ENCODE measurements around the gene COX7A2L.
A peak's percentile ranks its signal among the peaks of the same experiment; 100 is the strongest.

The COX7A2L gene

DNA sequence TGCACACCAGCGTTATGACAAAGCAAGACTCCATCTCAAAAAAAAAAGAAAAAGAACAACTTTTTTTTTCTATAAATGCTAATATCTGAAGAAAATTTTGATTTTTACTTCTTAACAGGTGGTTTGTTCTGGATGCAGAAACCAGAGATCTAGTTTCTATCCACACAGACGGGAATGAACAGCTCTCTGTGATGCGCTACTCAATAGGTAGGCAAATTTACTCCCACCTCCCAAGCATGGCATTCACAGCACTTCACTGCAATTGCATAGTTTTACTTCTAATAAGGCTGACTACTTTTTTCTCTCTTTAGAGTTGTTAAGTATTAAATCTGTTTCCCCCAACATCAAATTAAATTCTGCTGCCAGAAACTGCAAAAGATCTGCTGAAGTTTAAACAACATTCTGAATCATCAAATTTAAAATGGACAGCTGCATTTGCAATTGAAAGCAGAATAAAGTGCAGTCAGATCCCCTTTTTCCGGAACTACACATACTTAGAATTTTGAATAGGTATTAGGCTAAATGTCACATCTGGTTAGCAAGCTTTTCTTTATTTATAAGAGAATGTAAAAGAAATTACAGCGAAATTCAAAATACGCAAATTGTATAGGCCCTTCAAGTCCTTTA, 45.1 kb downstream of the COX7A2L start:
- POLR2A ChIA-PET (ENCODE audit: low non-redundant PET): no interaction called here
- CTCF ChIA-PET: interaction anchor here (0.7 kb wide), 1 partner anchor 10 kb away, joined by 3 read pairs; no protein-coding TSS in a partner anchor
- TF ChIP-seq, protein P1, sequence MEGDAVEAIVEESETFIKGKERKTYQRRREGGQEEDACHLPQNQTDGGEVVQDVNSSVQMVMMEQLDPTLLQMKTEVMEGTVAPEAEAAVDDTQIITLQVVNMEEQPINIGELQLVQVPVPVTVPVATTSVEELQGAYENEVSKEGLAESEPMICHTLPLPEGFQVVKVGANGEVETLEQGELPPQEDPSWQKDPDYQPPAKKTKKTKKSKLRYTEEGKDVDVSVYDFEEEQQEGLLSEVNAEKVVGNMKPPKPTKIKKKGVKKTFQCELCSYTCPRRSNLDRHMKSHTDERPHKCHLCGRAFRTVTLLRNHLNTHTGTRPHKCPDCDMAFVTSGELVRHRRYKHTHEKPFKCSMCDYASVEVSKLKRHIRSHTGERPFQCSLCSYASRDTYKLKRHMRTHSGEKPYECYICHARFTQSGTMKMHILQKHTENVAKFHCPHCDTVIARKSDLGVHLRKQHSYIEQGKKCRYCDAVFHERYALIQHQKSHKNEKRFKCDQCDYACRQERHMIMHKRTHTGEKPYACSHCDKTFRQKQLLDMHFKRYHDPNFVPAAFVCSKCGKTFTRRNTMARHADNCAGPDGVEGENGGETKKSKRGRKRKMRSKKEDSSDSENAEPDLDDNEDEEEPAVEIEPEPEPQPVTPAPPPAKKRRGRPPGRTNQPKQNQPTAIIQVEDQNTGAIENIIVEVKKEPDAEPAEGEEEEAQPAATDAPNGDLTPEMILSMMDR (conservative IDR thresholded peaks at IDR 0.05; ENCODE audit: low read depth): no peak
- DNase-seq (ENCODE audit: low spot score): no peak
- no peak overlapping the region for H3K27ac ChIP-seq

DNA sequence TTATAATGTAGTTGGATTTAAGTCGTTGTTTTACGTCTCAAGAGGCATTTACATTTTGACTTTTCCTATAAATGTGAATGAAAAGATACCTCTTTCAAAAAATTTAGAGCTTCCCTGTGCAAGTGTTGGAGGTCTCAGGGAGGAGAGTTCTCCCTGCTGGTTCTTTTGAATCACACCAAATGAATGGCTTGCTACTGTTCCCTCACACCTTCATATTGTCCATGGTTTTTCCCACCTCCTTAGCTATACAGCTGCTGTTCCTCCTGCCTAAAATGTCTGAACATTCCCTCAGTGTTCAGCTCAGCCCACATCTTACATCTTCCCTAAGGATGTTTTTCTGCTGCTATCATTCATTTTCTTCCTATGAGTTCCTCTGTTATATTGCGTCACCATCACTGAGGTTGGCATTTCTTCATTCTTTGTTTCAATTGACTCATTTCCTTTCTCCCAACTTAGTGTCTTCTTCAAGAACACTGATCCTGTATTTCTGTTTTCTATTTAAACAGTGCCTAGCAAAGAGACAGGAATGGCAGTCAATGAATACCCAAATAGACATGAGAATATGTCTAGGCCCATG, 46.0 kb downstream of the COX7A2L start:
- DNase-seq (ENCODE audit: low spot score): peak; percentile 69
- TF ChIP-seq, protein P1 (conservative IDR thresholded peaks at IDR 0.05; ENCODE audit: low read depth): no peak
- H3K27ac ChIP-seq: no peak overlapping the region
- POLR2A ChIA-PET (ENCODE audit: low non-redundant PET): no interaction called here
- CTCF ChIA-PET: no interaction called here

DNA sequence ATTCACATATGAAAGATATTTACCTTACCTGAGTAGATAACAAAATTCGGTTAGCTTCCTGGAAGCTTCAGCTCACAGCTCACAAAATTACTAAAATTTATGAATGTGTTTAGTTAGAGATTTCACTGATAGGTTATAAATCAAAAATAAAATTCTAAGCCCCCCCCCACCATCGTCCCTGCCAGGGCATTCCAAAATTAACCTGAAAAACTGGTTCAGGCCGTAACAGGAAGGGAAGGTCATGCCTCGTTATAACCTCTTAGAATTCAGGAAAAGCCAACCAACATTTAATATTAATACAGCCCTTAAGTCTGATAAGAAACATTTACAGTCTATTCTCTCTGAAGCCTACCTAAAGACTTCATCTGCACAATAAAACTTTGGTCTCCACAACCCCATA, 48.9 kb downstream of the COX7A2L start:
- ChIA-PET POLR2A (ENCODE audit: low non-redundant PET) (no interaction called here), CTCF (no interaction called here)
- TF ChIP-seq, protein P1 (conservative IDR thresholded peaks at IDR 0.05; ENCODE audit: low read depth): no peak
- DNase-seq (ENCODE audit: low spot score): peak; percentile 5
- H3K27ac ChIP-seq: no peak overlapping the region

DNA sequence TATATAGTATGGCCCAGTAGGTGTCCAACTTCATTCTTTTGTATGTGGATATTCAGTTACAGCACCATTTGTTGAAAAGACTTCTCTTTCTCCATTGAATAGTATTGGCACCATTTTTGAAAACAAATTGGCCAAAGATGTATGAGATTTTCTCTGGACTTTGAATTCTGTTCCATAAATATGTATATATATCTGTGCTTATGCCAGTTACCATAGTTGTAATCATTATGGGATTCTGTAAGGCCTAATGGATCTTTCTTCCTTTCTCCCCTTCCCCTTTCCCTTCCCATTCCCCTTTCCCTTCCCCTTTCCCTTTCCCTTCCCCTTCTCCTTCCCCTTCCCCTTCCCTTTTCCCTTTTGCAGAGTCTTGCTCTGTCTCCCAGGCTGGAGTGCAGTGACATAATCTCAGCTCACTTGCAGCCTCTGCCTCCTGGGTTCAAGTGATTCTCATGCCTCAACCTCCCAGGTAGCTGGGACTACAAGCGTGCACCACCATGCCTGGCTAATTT, 51.0 kb downstream of the COX7A2L start:
- POLR2A ChIA-PET (ENCODE audit: low non-redundant PET): no interaction called here
- CTCF ChIA-PET: interaction anchor here (0.6 to 0.7 kb wide), 3 partner anchors 257 to 1252 kb away, joined by 3 to 5 read pairs (median 3); no protein-coding TSS in a partner anchor
- DNase-seq (ENCODE audit: low spot score): no peak
- no peak overlapping the region for H3K27ac ChIP-seq
- TF ChIP-seq, protein P1 (conservative IDR thresholded peaks at IDR 0.05; ENCODE audit: low read depth): no peak

DNA sequence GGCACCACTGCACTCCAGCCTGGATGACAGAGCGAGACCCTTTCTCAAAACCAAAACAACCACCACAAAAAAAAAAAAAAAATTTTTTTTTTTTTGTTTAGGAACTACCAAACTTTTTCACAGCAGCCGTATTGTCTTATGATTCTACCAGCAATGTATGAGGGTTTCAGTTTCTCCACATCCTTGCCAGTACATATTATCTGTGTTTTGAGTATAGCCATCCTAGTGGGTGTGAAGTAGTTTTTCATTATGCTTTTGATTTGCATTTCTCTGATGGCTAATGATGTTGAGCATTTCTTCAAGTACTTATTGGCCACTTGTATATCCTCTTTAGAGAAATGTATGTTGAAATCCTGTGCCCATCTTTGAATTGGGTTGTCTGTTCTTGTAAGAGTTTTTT, 51.7 kb downstream of the COX7A2L start:
- no peak overlapping the region for H3K27ac ChIP-seq
- DNase-seq (ENCODE audit: low spot score): no peak
- TF ChIP-seq, protein P1 (conservative IDR thresholded peaks at IDR 0.05; ENCODE audit: low read depth): no peak
- ChIA-PET POLR2A (ENCODE audit: low non-redundant PET) (no interaction called here), CTCF (interaction anchor here (0.7 kb wide), 1 partner anchor 256 kb away, joined by 3 read pairs; no protein-coding TSS in a partner anchor)

DNA sequence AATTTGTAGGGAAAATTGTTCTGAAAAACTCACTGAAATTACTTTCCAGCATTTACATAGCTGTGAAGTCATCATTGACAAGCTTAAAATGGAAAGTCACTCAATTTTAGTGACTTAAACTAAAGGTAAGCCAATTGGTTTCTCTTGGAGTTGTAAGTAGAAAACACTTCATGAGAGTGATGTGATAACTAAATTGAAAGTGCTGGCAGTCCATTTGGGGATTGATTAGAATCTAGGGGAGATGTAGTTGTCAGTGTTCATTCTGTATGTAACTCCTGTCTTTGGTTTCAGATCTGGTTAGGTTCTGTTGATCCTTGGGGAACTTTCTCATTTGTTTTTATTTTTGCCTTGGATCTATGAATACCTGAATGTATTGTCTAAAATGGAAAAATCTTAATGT, 53.8 kb downstream of the COX7A2L start:
- no peak for DNase-seq (ENCODE audit: low spot score)
- POLR2A ChIA-PET (ENCODE audit: low non-redundant PET): no interaction called here
- no peak overlapping the region for H3K27ac ChIP-seq
- TF ChIP-seq, protein P1 (conservative IDR thresholded peaks at IDR 0.05; ENCODE audit: low read depth): no peak
- CTCF ChIA-PET: interaction anchor here (0.6 kb wide), 1 partner anchor 1772 kb away, joined by 3 read pairs; no protein-coding TSS in a partner anchor
